ENCODE data around the gene KLHL3.

The KLHL3 gene

GRCh38 chr5:137630972-137631370 is 104.9 kb downstream of the KLHL3 start:
- DNase-seq, result no peak

GRCh38 chr5:137630216-137630971 is 105.5 kb downstream of the KLHL3 start:
- no peak for DNase-seq

- peak; percentile 35 for DNase-seq
Observed at GRCh38 chr5:137629646-137630045, 106.2 kb downstream of the KLHL3 start.

- DNase-seq, result no peak
Observed at GRCh38 chr5:137627706-137628105, 108.2 kb downstream of the KLHL3 start.

GRCh38 chr5:137627293-137627692 is 108.6 kb downstream of the KLHL3 start:
- DNase-seq, result no peak

- no peak for DNase-seq
Observed at GRCh38 chr5:137624786-137625349, 111.0 kb downstream of the KLHL3 start.

- DNase-seq, result no peak
Observed at GRCh38 chr5:137622850-137623249, 113.0 kb downstream of the KLHL3 start.

- DNase-seq, result no peak
Observed at GRCh38 chr5:137621861-137622823, 113.7 kb downstream of the KLHL3 start.

GRCh38 chr5:137621306-137621705 is 114.6 kb downstream of the KLHL3 start:
- DNase-seq, result no peak

GRCh38 chr5:137619191-137619870 is 116.6 kb downstream of the KLHL3 start:
- DNase-seq, result peak; percentile 11

- no peak for DNase-seq
Observed at GRCh38 chr5:137618476-137618875, 117.4 kb downstream of the KLHL3 start.

- DNase-seq, result no peak
Observed at GRCh38 chr5:137617528-137618205, 118.2 kb downstream of the KLHL3 start.

GRCh38 chr5:137616046-137616445 is 119.8 kb downstream of the KLHL3 start:
- DNase-seq, result no peak

- DNase-seq, result no peak
Observed at GRCh38 chr5:137615171-137615775, 120.6 kb downstream of the KLHL3 start.

GRCh38 chr5:137613554-137614265 is 122.2 kb downstream of the KLHL3 start:
- no peak for DNase-seq

GRCh38 chr5:137612576-137612975 is 123.3 kb downstream of the KLHL3 start:
- DNase-seq, result no peak

- no peak for DNase-seq
Observed at GRCh38 chr5:137611794-137612435, 124.0 kb downstream of the KLHL3 start.

GRCh38 chr5:137611011-137611580 is 124.8 kb downstream of the KLHL3 start:
- no peak for DNase-seq

GRCh38 chr5:137610598-137610997 is 125.3 kb downstream of the KLHL3 start:
- no peak for DNase-seq

- no peak for DNase-seq
Observed at GRCh38 chr5:137609127-137609526, 126.8 kb downstream of the KLHL3 start.

Data from NCI-H2227 treated with DMSO at 0.1 percent for 48 hours (cell line).